Stimulated activated CD4-positive, alpha-beta T cell treated with anti-CD3 and anti-CD28 coated beads, TNF-alpha, amount 100 ng/mL, for 1 hour (primary cell): Measurements from ENCODE around the gene PDILT.
"Not testable (repeated sequence)": the region's sequence is repeated elsewhere in the genome, so short reads cannot be mapped to it uniquely, and the experiment has no call there.

Experiments
- DNase-seq, 3 donors: peaks; one replicate each; pipeline ENCODE4 v3.0.0-alpha.2; 2020; ENCODE audit warnings: low read depth in 3 of 3, low spot score in 1 of 3

The PDILT gene

GRCh38 chr16:20322696-20323095 lies 81.8 kb downstream of the PDILT start:
- DNase-seq, result no peak

GRCh38 chr16:20321671-20322070 lies 82.9 kb downstream of the PDILT start:
- no peak for DNase-seq

- not testable (repeated sequence) for DNase-seq
Measured at GRCh38 chr16:20321051-20321450, 83.5 kb downstream of the PDILT start.

- no peak for DNase-seq
Measured at GRCh38 chr16:20320592-20320991, 83.9 kb downstream of the PDILT start.

- DNase-seq, result no peak
Measured at GRCh38 chr16:20320178-20320577, 84.4 kb downstream of the PDILT start.

GRCh38 chr16:20319406-20319805 lies 85.1 kb downstream of the PDILT start:
- no peak for DNase-seq

GRCh38 chr16:20318437-20318836 lies 86.1 kb downstream of the PDILT start:
- no peak for DNase-seq

GRCh38 chr16:20318006-20318405 lies 86.5 kb downstream of the PDILT start:
- no peak for DNase-seq

GRCh38 chr16:20317117-20317516 lies 87.4 kb downstream of the PDILT start:
- DNase-seq, result no peak

GRCh38 chr16:20316715-20317114 lies 87.8 kb downstream of the PDILT start:
- DNase-seq, result no peak

- DNase-seq, result no peak
Measured at GRCh38 chr16:20315764-20316163, 88.8 kb downstream of the PDILT start.

GRCh38 chr16:20314575-20314974 lies 90.0 kb downstream of the PDILT start:
- no peak for DNase-seq

- DNase-seq, result no peak
Measured at GRCh38 chr16:20313741-20314140, 90.8 kb downstream of the PDILT start.

- DNase-seq, result not testable (repeated sequence)
Measured at GRCh38 chr16:20312536-20313095, 91.9 kb downstream of the PDILT start.

- no peak for DNase-seq
Measured at GRCh38 chr16:20311548-20311947, 93.0 kb downstream of the PDILT start.

GRCh38 chr16:20310421-20311395 lies 93.8 kb downstream of the PDILT start:
- DNase-seq, result no peak

- no peak for DNase-seq
Measured at GRCh38 chr16:20309786-20310185, 94.8 kb downstream of the PDILT start.
